C4-2B (cell line): ENCODE results near the gene MT1X.

Experiments
- CTCF ChIP-seq: fragments of 450-650 bp; conservative IDR thresholded peaks from 2 replicates; pipeline ENCODE4 v1.5.1; 2017; ENCODE audit warnings: mild to moderate bottlenecking
- ZFX ChIP-seq: fragments of 450-650 bp; IDR thresholded peaks from 2 replicates; pipeline ENCODE4 v1.6.1; 2017

- TF ChIP-seq CTCF (no peak), ZFX (no peak)
Measured at GRCh38 chr16:56716761-56717160, 34.5 kb downstream of the MT1X start.
